Astrocyte (in vitro differentiated cells and primary cell): ENCODE measurements around the gene CDX1. TPM values are rescaled to one million over a fixed set of nuclear protein-coding genes. Genes with fewer than 3 reads are reported as not detected.

Source experiments
- DNase-seq: peaks from one replicate; pipeline ENCODE4 v3.0.0-alpha.2; 2010; ENCODE audit warnings: low read depth
- FAIRE-seq: peaks from 2 replicates; lab custom pipeline; 2011; peaks lifted over from hg19 to GRCh38; lab: Jason Lieb, UNC
- H2AFZ ChIP-seq: 2 replicates; pipeline ENCODE4 v1.6.0; 2012; ENCODE audit warnings: low read depth, low read length, inconsistent platforms
- H3K27ac ChIP-seq: 2 replicates; pipeline ENCODE4 v1.5.1; 2011; ENCODE audit warnings: low read depth, low read length, inconsistent platforms
- H3K27me3 ChIP-seq: 2 replicates; pipeline ENCODE4 v1.6.0; 2011; ENCODE audit warnings: low read length, inconsistent platforms; ENCODE audit not compliant: insufficient read depth
- H3K36me3 ChIP-seq: 2 replicates; pipeline ENCODE4 v1.5.1; 2011; ENCODE audit warnings: low read length, inconsistent platforms; ENCODE audit not compliant: insufficient read depth
- H3K4me1 ChIP-seq: 2 replicates; pipeline ENCODE4 v1.5.1; 2011; ENCODE audit warnings: low read length, inconsistent platforms; ENCODE audit not compliant: insufficient read depth
- H3K4me2 ChIP-seq: 2 replicates; pipeline ENCODE4 v1.6.0; 2012; ENCODE audit warnings: low read length, inconsistent platforms
- H3K4me3 ChIP-seq: 2 replicates; pipeline ENCODE4 v1.5.1; 2011; ENCODE audit warnings: low read depth, mild to moderate bottlenecking, low read length, inconsistent platforms; ENCODE audit not compliant: insufficient read depth
- H3K79me2 ChIP-seq: 2 replicates; pipeline ENCODE4 v1.6.0; 2012; ENCODE audit warnings: mild to moderate bottlenecking, low read length, inconsistent platforms; ENCODE audit not compliant: insufficient read depth
- H3K9ac ChIP-seq: 2 replicates; pipeline ENCODE4 v1.6.0; 2012; ENCODE audit warnings: mild to moderate bottlenecking, low read length, inconsistent platforms
- H3K9me3 ChIP-seq: 2 replicates; pipeline ENCODE4 v1.5.1; 2012; ENCODE audit warnings: low read depth, mild to moderate bottlenecking, low read length, inconsistent platforms; ENCODE audit not compliant: insufficient read depth
- H4K20me1 ChIP-seq: 2 replicates; pipeline ENCODE4 v1.6.0; 2012; ENCODE audit warnings: low read length, inconsistent platforms; ENCODE audit not compliant: insufficient read depth
- H3K27ac Mint-ChIP-seq: one replicate; pipeline ENCODE4 v1.8.0; 2021; ENCODE audit warnings: mild to moderate bottlenecking, mixed read lengths; ENCODE audit not compliant: unreplicated experiment
- H3K27me3 Mint-ChIP-seq: one replicate; pipeline ENCODE4 v1.8.0; 2021; ENCODE audit warnings: low read depth, mixed read lengths; ENCODE audit not compliant: unreplicated experiment
- H3K36me3 Mint-ChIP-seq: one replicate; pipeline ENCODE4 v1.8.0; 2021; ENCODE audit warnings: low read depth, mixed read lengths; ENCODE audit not compliant: unreplicated experiment
- H3K4me1 Mint-ChIP-seq: one replicate; pipeline ENCODE4 v1.8.0; 2021; ENCODE audit warnings: low read depth, mixed read lengths; ENCODE audit not compliant: unreplicated experiment
- H3K4me3 Mint-ChIP-seq: one replicate; pipeline ENCODE4 v1.8.0; 2021; ENCODE audit warnings: mild to moderate bottlenecking, moderate library complexity, mixed read lengths; ENCODE audit not compliant: unreplicated experiment
- H3K9me3 Mint-ChIP-seq: one replicate; pipeline ENCODE4 v1.8.0; 2021; ENCODE audit warnings: mild to moderate bottlenecking, mixed read lengths; ENCODE audit not compliant: unreplicated experiment
- EZH2 ChIP-seq: IDR thresholded peaks from 2 replicates; pipeline ENCODE4 v1.6.1; 2012; ENCODE audit warnings: mild to moderate bottlenecking, low read length, inconsistent platforms; ENCODE audit not compliant: insufficient read depth
- total RNA-seq: library from RNA; stranded (reverse); gene quantifications from 2 replicates; pipeline ENCODE4 v1.2.1, GENCODE V29; 2021
- TF ChIP-seq, protein P1 (sequence below): IDR thresholded peaks from 2 replicates; pipeline ENCODE4 v1.5.1; 2011; ENCODE audit warnings: low read depth, mild to moderate bottlenecking, inconsistent platforms, low read length, moderate library complexity; ENCODE audit not compliant: insufficient read depth

The CDX1 gene
- total RNA-seq, 1 donor from 2014 or later, result not detected

DNA sequence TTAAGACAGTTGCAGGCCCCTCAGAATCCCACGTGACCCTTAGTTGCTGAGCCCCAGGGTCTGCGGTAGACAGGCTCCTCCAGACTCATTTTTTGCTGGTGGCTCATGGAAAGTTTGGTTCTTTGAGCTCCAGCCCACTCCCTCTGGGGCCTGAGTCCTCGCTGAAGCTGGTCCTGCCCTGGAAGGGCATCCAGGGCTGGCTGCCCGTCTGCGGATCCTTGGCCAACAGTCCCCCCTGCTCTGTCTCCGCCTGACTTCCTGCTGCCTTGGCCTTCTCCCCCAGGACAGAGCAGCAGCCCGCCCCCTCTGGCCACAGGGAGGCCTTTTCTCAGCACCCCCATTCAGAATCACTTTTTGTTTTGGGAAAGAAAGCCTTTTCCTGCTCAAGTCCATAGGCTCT lies 47.7 kb downstream of the CDX1 start:
- Histone ChIP-seq H3K27ac (peak overlapping the region; percentile 71), H3K9me3 (no peaks in the 10 kb centered on the region), H3K4me1 (peaks cover 22% of the 10 kb centered on the region), H4K20me1 (no peaks in the 10 kb centered on the region), H3K27me3 (no peaks in the 10 kb centered on the region), H2AFZ (peak overlapping the region; percentile 57), H3K9ac (peak overlapping the region; percentile 51), H3K4me3 (no peak overlapping the region), H3K36me3 (no peaks in the 10 kb centered on the region), H3K4me2 (peak overlapping the region; percentile 59), H3K79me2 (no peaks in the 10 kb centered on the region)
- peaks cover 8% of the 10 kb centered on the region for H3K4me1 Mint-ChIP-seq
- FAIRE-seq, result no peak
- TF ChIP-seq, protein P1, sequence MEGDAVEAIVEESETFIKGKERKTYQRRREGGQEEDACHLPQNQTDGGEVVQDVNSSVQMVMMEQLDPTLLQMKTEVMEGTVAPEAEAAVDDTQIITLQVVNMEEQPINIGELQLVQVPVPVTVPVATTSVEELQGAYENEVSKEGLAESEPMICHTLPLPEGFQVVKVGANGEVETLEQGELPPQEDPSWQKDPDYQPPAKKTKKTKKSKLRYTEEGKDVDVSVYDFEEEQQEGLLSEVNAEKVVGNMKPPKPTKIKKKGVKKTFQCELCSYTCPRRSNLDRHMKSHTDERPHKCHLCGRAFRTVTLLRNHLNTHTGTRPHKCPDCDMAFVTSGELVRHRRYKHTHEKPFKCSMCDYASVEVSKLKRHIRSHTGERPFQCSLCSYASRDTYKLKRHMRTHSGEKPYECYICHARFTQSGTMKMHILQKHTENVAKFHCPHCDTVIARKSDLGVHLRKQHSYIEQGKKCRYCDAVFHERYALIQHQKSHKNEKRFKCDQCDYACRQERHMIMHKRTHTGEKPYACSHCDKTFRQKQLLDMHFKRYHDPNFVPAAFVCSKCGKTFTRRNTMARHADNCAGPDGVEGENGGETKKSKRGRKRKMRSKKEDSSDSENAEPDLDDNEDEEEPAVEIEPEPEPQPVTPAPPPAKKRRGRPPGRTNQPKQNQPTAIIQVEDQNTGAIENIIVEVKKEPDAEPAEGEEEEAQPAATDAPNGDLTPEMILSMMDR, result no peak
- no peak for TF ChIP-seq EZH2
- no peak overlapping the region for H3K27ac Mint-ChIP-seq
- DNase-seq, result peak; percentile 49
- H3K36me3 Mint-ChIP-seq, result no peaks in the 10 kb centered on the region
- H3K4me3 Mint-ChIP-seq, result no peak overlapping the region
- no peaks in the 10 kb centered on the region for H3K9me3 Mint-ChIP-seq
- peaks cover 23% of the 10 kb centered on the region for H3K27me3 Mint-ChIP-seq

DNA sequence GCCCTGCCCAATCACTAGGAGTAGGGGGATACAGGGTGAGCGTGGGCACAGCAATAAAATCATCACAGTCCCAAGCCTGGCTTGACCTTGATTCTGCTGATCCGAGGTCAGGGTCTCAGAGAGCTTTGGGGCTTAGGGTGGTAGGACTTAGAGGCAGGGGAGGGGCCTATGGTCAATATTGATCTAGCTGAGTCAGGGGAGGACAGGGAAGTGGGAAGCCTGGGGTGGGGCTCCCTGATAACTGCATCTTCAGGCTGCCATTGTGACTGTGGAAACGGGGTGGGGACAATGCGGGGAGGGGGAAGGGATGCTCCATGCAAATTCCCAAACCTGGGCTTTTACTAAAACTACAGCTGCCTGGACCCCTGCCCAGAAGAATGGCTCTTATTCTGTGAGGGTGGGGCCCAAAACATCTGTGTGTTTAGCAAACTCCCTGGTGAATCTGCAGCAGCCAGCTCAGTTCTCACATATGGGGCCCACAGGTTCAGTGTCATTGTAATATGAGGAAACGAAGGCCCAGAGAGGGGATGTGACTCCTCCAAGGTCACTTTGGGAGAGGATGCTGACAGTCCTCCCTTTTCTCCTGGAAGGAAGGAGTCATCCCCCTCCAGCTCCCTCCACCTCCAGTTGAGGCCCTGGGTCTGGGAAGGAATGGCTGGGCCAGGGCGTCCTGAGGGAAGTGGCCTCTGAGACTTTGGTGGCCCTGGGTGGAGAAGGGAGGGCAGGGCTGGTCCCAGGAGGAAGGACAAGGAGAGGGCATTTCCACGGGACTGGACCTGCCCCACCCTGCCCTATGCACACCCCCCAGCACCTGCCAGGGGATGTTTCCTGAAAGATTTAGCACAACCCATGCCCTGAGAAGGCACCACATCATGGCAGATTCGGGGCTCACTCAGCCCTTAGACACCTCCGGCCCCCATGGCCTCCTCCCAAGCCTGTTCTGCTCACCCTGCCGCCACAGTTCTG lies 49.7 kb downstream of the CDX1 start:
- Mint-ChIP-seq H3K36me3 (no peaks in the 10 kb centered on the region), H3K27me3 (peaks cover 21% of the 10 kb centered on the region), H3K4me3 (peak overlapping the region; percentile 11), H3K9me3 (no peaks in the 10 kb centered on the region), H3K4me1 (peaks cover 2% of the 10 kb centered on the region), H3K27ac (no peak overlapping the region)
- Histone ChIP-seq H3K27ac (no peak overlapping the region), H3K4me2 (no peak overlapping the region), H3K36me3 (no peaks in the 10 kb centered on the region), H2AFZ (no peak overlapping the region), H3K4me1 (peaks cover 17% of the 10 kb centered on the region), H3K9me3 (no peaks in the 10 kb centered on the region), H3K4me3 (no peak overlapping the region), H3K27me3 (no peaks in the 10 kb centered on the region), H3K79me2 (no peaks in the 10 kb centered on the region), H4K20me1 (no peaks in the 10 kb centered on the region), H3K9ac (no peak overlapping the region)
- DNase-seq, result no peak
- no peak for FAIRE-seq
- TF ChIP-seq, protein P1, result no peak
- no peak for TF ChIP-seq EZH2

DNA sequence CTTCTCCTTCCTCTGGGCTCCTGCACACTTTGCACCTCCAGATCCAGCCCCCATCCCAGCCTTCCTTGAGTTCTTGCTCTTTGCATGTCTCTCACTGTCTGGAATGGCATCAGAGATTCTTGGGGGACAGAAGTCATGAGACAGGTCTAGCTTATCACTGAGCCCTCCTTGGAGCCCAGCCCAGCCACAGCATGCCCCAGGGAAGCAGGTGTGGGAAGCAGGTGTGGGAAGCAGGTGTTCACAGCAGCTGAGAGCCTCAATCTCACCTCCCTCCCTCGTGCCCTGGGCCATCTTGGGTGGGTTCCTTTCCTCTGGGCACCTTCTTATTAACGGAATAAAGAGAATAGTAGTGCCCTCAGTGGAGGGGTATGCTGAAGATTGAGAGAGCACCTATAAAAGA lies 50.5 kb downstream of the CDX1 start:
- Histone ChIP-seq H3K27ac (no peak overlapping the region), H3K4me2 (no peak overlapping the region), H3K9ac (no peak overlapping the region), H3K79me2 (no peaks in the 10 kb centered on the region), H3K36me3 (no peaks in the 10 kb centered on the region), H3K4me3 (no peak overlapping the region), H3K27me3 (no peaks in the 10 kb centered on the region), H4K20me1 (no peaks in the 10 kb centered on the region), H3K4me1 (peaks cover 17% of the 10 kb centered on the region), H2AFZ (no peak overlapping the region), H3K9me3 (no peaks in the 10 kb centered on the region)
- FAIRE-seq (no peak), DNase-seq (no peak)
- H3K4me1 Mint-ChIP-seq, result peaks cover 2% of the 10 kb centered on the region
- no peaks in the 10 kb centered on the region for H3K9me3 Mint-ChIP-seq
- no peaks in the 10 kb centered on the region for H3K36me3 Mint-ChIP-seq
- H3K27ac Mint-ChIP-seq, result no peak overlapping the region
- H3K27me3 Mint-ChIP-seq, result peaks cover 16% of the 10 kb centered on the region
- H3K4me3 Mint-ChIP-seq, result peak overlapping the region; percentile 11
- TF ChIP-seq EZH2, result no peak
- TF ChIP-seq, protein P1, result no peak
